Fibroblast of mammary gland (primary cell): Measurements from ENCODE around the gene PCK2.
A peak's percentile ranks its signal among the peaks of the same experiment; 100 is the strongest.

ENCODE experiments used
- DNase-seq: peaks from one replicate; pipeline ENCODE4 v3.0.0-alpha.2; 2010; ENCODE audit warnings: low read depth
- H3K4me3 ChIP-seq: 2 replicates; pipeline ENCODE4 v1.5.1; 2011; ENCODE audit warnings: low read depth, mild to moderate bottlenecking, low read length, moderate library complexity; ENCODE audit not compliant: control insufficient read depth
- TF ChIP-seq, protein P1 (sequence below): conservative IDR thresholded peaks from 2 replicates; pipeline ENCODE4 v1.5.1; 2011; ENCODE audit warnings: low read depth, low read length, inconsistent platforms; ENCODE audit not compliant: control insufficient read depth, insufficient read depth

The PCK2 gene

DNA sequence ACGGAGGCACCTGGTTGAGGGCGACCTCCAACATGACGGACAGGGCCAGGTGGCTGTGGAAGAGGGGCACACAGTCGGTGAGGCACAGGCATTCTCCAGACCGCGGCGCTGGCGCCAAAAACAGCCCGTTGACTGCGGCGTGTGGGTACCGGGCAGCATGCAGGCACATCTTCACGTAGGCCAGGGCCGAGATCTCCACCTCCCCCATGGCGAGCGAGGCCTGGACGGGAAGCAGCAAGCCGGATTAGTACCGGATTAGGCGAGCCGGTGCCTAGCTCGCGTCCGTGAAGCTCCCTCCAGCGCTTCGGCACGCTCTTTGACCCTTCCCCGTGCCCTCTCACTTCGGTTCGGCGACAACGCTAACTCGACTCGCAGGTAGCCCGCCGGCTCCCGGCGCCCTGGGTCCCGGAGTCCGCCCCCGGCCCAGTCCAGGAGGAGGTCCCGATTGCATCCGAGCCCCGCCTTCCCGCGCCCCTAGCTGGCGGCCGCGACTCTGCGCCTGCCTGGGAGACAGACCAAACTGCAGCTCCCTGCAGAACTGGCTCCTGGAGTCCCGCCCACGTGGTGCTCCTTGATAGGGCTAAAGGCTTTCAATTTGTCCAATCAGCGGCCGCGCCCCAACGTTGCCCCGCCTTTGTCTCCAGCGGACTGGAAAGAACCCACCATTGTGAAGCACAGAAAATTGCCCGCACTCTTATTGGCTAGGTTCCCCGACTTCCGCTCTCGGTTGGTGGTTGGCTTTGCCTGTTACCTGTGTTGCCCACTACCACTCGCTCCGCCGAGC is 47.2 kb downstream of the PCK2 start, which contains the start of gene EMC9:
Gene EMC9, minus strand, starts transcription at position 495 of the 784 bp plus-strand sequence. Its CDS starts 287 bp downstream, at position 208.
- TF ChIP-seq, protein P1, sequence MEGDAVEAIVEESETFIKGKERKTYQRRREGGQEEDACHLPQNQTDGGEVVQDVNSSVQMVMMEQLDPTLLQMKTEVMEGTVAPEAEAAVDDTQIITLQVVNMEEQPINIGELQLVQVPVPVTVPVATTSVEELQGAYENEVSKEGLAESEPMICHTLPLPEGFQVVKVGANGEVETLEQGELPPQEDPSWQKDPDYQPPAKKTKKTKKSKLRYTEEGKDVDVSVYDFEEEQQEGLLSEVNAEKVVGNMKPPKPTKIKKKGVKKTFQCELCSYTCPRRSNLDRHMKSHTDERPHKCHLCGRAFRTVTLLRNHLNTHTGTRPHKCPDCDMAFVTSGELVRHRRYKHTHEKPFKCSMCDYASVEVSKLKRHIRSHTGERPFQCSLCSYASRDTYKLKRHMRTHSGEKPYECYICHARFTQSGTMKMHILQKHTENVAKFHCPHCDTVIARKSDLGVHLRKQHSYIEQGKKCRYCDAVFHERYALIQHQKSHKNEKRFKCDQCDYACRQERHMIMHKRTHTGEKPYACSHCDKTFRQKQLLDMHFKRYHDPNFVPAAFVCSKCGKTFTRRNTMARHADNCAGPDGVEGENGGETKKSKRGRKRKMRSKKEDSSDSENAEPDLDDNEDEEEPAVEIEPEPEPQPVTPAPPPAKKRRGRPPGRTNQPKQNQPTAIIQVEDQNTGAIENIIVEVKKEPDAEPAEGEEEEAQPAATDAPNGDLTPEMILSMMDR = peak; percentile 32
- DNase-seq = peak; percentile 98
- H3K4me3 ChIP-seq = peak within 1 kb of the TSS; percentile 86

DNA sequence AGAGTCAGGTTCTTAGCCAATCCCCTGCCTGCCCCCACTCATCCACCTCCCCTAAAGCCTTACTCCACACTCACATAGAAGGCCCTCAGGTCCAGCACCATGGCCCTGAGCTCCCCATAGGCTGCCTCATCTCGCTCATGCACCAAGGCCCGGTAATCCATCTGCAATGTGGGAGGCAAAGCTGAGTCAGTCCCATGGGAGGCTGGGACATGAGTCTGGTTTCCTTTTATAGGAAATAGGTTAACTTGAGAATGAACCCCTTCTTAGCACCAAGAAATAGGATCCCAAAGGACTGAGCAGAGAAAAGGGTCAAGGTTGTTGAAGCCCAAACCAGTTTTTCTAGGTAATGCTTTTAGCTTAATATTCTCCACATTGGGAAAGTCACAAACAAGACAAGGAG is 49.4 kb downstream of the PCK2 start:
- peak; percentile 83 for DNase-seq
- no peak overlapping the region for H3K4me3 ChIP-seq
- TF ChIP-seq, protein P1 = no peak

DNA sequence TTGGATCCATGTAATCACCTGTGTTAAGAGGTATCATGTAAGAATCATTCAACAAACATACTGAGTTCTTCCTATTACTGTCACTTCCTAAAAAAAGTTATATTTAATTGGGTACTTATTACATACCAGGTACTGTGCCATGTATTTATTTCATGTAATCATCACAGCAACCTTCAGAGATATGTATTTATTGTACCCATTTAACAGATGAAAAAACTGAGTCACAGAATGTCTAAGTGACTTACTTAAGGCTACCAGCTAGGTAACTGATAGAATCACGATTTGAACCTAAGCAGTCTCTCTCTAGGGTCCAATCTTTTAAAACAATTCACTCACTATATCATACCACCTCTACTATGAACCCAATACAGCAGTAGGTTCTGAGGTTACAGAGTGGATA is 50.3 kb downstream of the PCK2 start:
- TF ChIP-seq, protein P1 = no peak
- DNase-seq = no peak
- H3K4me3 ChIP-seq = no peak overlapping the region

DNA sequence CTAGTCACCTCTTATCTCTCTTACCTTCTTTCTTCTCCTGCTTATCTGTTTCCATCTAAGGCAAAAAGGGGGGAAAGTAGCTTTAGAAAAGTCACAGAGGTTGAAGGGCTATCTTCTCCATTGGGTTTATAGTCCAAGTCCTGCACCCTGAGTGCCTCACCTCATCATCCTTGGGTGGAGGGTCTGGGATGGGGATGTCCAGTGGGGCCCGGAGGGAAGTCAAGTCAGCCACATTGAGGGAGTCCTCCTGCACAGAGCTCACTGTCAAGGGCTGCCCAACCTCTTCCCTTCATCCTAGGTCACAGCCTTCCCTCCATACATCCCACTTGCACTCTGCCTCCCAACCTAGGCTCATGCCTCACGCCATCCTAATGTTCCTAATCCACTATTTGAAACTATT is 51.1 kb downstream of the PCK2 start:
- peak overlapping the region; percentile 73 for H3K4me3 ChIP-seq

DNA sequence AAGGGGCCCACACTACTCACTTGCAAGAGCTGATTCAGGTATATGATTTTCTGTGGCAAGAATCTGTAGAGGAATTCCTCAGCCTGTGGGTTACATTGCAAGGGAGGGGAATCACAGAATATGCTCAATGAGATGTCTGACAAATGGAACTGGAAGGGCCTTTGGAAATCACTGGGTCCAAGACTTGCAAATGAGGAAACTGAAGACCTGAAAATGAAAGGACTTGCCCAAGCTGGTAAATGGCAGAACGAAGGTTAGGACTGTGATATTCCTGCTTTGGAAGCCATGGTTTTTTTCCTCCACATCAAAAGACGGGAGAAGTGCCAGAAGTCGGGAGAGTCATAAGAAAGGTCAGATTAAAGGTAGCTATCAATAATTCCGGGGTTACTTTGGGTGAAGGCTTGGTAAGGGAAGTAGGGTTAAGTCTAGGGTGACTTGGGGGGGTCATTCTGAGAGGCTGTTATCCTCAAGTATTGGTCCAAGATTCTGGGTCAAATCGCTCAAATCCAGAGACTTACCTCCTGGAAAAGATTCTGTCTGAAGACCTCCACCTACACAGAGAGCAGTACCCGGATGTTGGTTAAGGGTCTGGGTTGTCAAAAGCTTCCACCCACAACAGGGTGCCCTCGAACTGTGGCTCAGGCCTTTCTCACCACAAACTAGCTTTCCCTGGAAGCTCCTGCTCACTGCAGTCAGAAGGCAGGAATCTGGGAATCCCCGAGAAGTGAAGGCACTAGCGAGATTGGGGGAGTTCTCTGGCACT is 51.8 kb downstream of the PCK2 start:
- peak overlapping the region; percentile 73 for H3K4me3 ChIP-seq
- no peak for DNase-seq
- TF ChIP-seq, protein P1 = no peak

More for the DNA sequence above, 51.1 kb downstream of the PCK2 start:
- DNase-seq = no peak
- TF ChIP-seq, protein P1 = no peak

DNA sequence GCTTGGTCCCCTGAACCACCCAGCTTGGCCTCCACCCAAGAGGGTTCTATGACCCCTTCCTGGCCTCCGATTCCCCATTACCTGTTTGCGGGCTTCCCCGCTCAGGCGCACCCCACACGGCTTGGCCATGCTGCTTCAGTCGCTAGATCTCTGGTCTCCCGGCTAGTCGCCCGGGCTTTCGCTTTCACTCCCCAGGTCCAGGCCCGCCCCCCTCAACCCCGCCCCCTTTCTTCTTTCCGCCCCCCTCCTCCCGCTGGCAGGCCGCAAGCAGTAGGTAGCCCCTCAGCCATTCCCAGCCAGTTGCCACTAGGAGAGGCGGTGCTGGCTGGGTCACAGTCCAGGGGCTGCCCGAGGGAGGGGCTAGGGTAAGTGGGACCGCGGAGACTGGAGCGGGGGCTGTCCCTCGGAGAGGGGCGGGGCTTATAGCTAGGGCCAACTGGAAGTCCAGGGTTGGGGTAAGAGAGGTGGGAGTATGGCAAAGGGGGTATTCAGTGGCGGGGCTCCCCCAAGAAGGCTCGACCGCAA is 52.4 kb downstream of the PCK2 start, which contains the start of gene PSME2:
Gene PSME2, minus strand, starts transcription at position 158 of the 525 bp plus-strand sequence. Its CDS starts 29 bp downstream, at position 129.
- peak; percentile 93 for DNase-seq
- peak within 1 kb of the TSS; percentile 73 for H3K4me3 ChIP-seq
- TF ChIP-seq, protein P1 = no peak
